DND-41 (cell line): ENCODE measurements around the gene CFAP45.

Experiments used
- ATAC-seq: fragments of 200-7000 bp; cut with Tn5 transposase; 3 replicates; pipeline ENCODE4 v1.9.1; 2021; ENCODE audit warnings: low read depth; ENCODE audit not compliant: insufficient read depth
- DNase-seq: peaks from one replicate; pipeline ENCODE4 v3.0.0-alpha.2; 2020
- H2AFZ ChIP-seq: 2 replicates; pipeline ENCODE4 v1.6.0; 2012; ENCODE audit warnings: low read depth, low read length
- H3K27ac ChIP-seq: 2 replicates; pipeline ENCODE4 v1.5.1; 2012; ENCODE audit warnings: low read length, inconsistent platforms
- H3K27me3 ChIP-seq: fragments of 200-600 bp; sonication (generic); 2 replicates; pipeline ENCODE4 v1.6.0; 2012; ENCODE audit warnings: low read length, mild to moderate bottlenecking, inconsistent platforms; ENCODE audit not compliant: insufficient read depth, poor library complexity
- H3K36me3 ChIP-seq: 2 replicates; pipeline ENCODE4 v1.5.1; 2012; ENCODE audit warnings: low read length, inconsistent platforms; ENCODE audit not compliant: insufficient read depth
- H3K4me1 ChIP-seq: 2 replicates; pipeline ENCODE4 v1.5.1; 2012; ENCODE audit warnings: mild to moderate bottlenecking, low read length; ENCODE audit not compliant: insufficient read depth
- H3K4me2 ChIP-seq: 2 replicates; pipeline ENCODE4 v1.6.0; 2012; ENCODE audit warnings: mild to moderate bottlenecking, moderate library complexity, low read length, inconsistent platforms; ENCODE audit not compliant: insufficient read depth
- H3K4me3 ChIP-seq, 2 experiments: fragments of 200-600 bp in 1 of 2; shearing (Covaris generic) in 1 of 2; 2 replicates each; pipeline ENCODE4 v1.5.1; 2012 to 2016; ENCODE audit warnings: inconsistent platforms in 2 of 2, low read length in 2 of 2, mild to moderate bottlenecking in 2 of 2, low read depth in 1 of 2, moderate library complexity in 1 of 2
- H3K79me2 ChIP-seq: 2 replicates; pipeline ENCODE4 v1.6.0; 2012; ENCODE audit warnings: low read length, inconsistent platforms; ENCODE audit not compliant: insufficient read depth
- H3K9ac ChIP-seq: 2 replicates; pipeline ENCODE4 v1.6.0; 2012; ENCODE audit warnings: low read depth, mild to moderate bottlenecking, inconsistent platforms, low read length, moderate library complexity
- H3K9me3 ChIP-seq: 2 replicates; pipeline ENCODE4 v1.5.1; 2012; ENCODE audit warnings: low read length, moderate library complexity, mild to moderate bottlenecking, inconsistent platforms; ENCODE audit not compliant: insufficient read depth, severe bottlenecking
- H4K20me1 ChIP-seq: 2 replicates; pipeline ENCODE4 v1.6.0; 2012; ENCODE audit warnings: low read length; ENCODE audit not compliant: insufficient read depth
- CTCF ChIP-seq: IDR thresholded peaks from 2 replicates; pipeline ENCODE4 v1.5.1; 2012; ENCODE audit warnings: borderline replicate concordance, low read length, moderate library complexity, mild to moderate bottlenecking; ENCODE audit not compliant: poor library complexity, severe bottlenecking; ENCODE audit errors: extremely low read depth
- EZH2 ChIP-seq: IDR thresholded peaks from 3 replicates; pipeline ENCODE4 v1.6.1; 2012; ENCODE audit warnings: borderline replicate concordance, low read depth, mild to moderate bottlenecking, moderate library complexity, low read length, inconsistent platforms; ENCODE audit not compliant: severe bottlenecking

CFAP45 gene

GRCh38 chr1:159932296-159933285 lies 32.6 kb upstream of the CFAP45 start:
- Histone ChIP-seq H3K27ac (no peak overlapping the region), H3K27me3 (peaks cover 3% of the 10 kb centered on the region), H3K4me1 (no peaks in the 10 kb centered on the region), H3K9me3 (no peaks in the 10 kb centered on the region), H2AFZ (no peak overlapping the region), H3K4me3 (no peak overlapping the region), H3K9ac (no peak overlapping the region), H3K4me2 (no peak overlapping the region), H3K79me2 (no peaks in the 10 kb centered on the region), H3K36me3 (no peaks in the 10 kb centered on the region), H4K20me1 (no peaks in the 10 kb centered on the region)
- ATAC-seq (no peak), DNase-seq (no peak)
- TF ChIP-seq CTCF, result no peak
- no peak for TF ChIP-seq EZH2

DNA sequence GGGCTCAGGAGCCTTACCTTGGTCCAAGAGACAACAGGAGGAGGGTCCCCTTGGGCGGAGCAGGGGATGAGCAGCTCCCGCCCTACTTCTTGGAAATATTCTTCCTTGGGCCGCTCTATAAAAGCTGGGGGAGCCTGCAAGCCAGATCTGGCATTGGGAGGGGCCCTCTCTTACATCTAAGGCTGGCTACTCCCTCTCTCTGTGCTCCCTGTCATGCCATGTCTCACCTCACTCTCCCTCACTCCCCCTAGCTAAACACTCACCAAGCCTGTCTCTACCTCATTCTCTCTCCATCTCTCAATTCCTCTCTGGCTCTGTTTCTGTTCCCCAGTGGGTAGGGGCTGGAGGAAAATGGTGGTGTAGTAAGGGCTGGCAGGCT lies 31.8 kb upstream of the CFAP45 start:
- H3K9ac ChIP-seq, result no peak overlapping the region
- no peaks in the 10 kb centered on the region for H4K20me1 ChIP-seq
- H3K27me3 ChIP-seq, result peaks cover 3% of the 10 kb centered on the region
- H3K4me2 ChIP-seq, result no peak overlapping the region
- H2AFZ ChIP-seq, result no peak overlapping the region
- TF ChIP-seq CTCF (no peak), EZH2 (no peak)
- no peak for ATAC-seq
- DNase-seq, result no peak
- H3K4me1 ChIP-seq, result no peaks in the 10 kb centered on the region
- H3K9me3 ChIP-seq, result no peaks in the 10 kb centered on the region
- no peak overlapping the region for H3K4me3 ChIP-seq
- H3K27ac ChIP-seq, result no peak overlapping the region
- no peaks in the 10 kb centered on the region for H3K79me2 ChIP-seq
- H3K36me3 ChIP-seq, result no peaks in the 10 kb centered on the region

DNA sequence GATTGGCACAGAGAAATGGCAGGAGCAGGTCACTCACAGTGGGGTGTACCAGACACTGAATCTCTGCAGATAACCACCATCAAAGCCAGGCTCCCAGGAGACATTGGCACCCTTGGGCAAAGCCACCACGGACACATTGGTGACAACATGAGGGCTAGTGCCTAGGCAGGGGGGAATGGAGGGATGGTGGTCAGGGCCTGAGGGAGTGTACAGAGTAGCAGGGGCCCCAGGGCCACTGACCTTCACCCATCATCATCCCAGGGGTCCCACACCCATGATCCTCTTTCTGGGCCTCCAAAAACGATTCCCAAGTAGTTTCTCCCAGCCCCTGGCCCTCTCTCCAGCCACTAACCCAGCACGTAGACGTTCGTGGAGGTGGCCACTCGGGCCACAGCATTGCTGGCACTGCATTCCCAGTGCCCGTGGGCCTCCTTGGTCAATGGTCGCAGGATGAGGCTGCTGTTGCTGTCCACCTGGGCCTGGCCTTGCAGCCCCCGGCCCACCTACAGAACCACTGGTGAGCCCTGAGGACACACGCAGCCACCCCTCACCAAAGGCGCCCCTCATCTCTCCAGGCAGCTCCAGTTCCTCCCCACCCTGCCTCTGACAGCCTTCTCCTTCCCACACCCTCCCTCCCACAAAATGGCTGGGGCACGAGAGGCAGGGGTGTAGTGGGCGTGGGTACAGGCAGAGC lies 31.3 kb upstream of the CFAP45 start:
- no peak overlapping the region for H3K4me2 ChIP-seq

More for the DNA sequence above, 31.3 kb upstream of the CFAP45 start:
- no peak overlapping the region for H3K9ac ChIP-seq
- no peaks in the 10 kb centered on the region for H4K20me1 ChIP-seq
- no peak overlapping the region for H2AFZ ChIP-seq
- no peak overlapping the region for H3K4me3 ChIP-seq
- H3K79me2 ChIP-seq, result no peaks in the 10 kb centered on the region
- H3K27ac ChIP-seq, result no peak overlapping the region
- ATAC-seq (no peak), DNase-seq (no peak)
- no peaks in the 10 kb centered on the region for H3K9me3 ChIP-seq
- H3K4me1 ChIP-seq, result peaks cover 1% of the 10 kb centered on the region
- no peak for TF ChIP-seq EZH2
- no peak for TF ChIP-seq CTCF
- peaks cover 3% of the 10 kb centered on the region for H3K27me3 ChIP-seq
- no peaks in the 10 kb centered on the region for H3K36me3 ChIP-seq
